ENCODE results near the gene BRD4. TPM values are rescaled to one million over a fixed set of nuclear protein-coding genes. Genes with fewer than 3 reads are reported as not detected.

The BRD4 gene
- total and polyA plus RNA-seq, 8 donors, result 16.9 to 53.3 (median 39.9) TPM

DNA sequence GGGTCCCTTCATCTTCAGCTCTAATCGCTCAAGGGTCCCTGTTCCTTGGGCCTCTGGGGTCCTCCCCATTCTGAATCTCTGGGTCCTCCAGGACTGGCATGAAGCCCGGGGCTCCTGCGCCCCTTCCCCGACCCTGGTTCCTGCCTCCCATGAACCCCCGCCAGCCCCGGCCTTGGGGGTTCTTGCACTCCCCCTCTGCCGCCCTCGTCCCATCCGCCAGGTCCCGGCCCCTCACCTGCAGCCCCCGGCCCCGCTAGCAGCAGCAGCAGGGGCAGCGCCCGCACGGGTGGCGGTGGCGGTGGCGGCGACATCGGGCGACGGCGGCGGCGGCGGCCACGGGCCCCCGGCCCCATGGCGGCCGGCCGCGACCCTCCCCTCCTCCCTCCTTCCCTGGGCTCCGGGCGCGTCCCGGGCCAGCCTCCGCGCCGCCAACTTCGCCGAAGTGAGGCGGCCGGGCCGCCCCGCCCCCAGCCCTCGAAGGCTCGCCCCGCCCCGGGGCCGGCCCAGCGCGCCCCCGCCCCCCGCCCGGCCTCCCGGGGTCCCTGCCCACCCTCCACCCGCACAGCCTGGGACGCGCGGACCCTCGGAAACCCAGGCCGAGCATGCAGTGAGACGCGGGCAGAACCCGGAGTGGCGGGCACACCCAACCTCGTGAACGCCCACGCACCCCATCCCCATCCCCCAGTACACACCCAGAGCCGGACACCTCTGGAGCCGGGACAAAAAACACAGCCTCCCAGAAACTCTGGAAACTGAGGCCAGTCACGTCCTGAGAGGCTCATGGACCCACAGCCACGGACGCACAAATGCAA lies 131.6 kb downstream of the BRD4 start, which contains the start of gene NOTCH3:
Gene NOTCH3 (minus strand): TSS at position 443 of the 812 bp plus-strand sequence. CDS start 90 bp downstream, at position 353.
- 3 to 7% methylated on average over 32 to 74 of the region's 74 CpGs for WGBS, 2 donors
- DNase-seq, result peak in 4 of 6 donors; percentile 27 to 80 (median 60)
- H3K36me3 ChIP-seq, result no peaks in the 10 kb centered on the region
- H3K4me3 ChIP-seq, result peak within 1 kb of the TSS; percentile 33 to 62 (median 54)
- intact Hi-C loops (cut with DNase I), result no loop called here
- ATAC-seq, result peak in 2 of 4 donors; percentile 33
- H3K27me3 ChIP-seq, result no peaks in the 10 kb centered on the region
- no peak for FAIRE-seq
- peak within 1 kb of the TSS; percentile 50 to 60 (median 54) for H3K27ac ChIP-seq
- TF ChIP-seq, protein P1, sequence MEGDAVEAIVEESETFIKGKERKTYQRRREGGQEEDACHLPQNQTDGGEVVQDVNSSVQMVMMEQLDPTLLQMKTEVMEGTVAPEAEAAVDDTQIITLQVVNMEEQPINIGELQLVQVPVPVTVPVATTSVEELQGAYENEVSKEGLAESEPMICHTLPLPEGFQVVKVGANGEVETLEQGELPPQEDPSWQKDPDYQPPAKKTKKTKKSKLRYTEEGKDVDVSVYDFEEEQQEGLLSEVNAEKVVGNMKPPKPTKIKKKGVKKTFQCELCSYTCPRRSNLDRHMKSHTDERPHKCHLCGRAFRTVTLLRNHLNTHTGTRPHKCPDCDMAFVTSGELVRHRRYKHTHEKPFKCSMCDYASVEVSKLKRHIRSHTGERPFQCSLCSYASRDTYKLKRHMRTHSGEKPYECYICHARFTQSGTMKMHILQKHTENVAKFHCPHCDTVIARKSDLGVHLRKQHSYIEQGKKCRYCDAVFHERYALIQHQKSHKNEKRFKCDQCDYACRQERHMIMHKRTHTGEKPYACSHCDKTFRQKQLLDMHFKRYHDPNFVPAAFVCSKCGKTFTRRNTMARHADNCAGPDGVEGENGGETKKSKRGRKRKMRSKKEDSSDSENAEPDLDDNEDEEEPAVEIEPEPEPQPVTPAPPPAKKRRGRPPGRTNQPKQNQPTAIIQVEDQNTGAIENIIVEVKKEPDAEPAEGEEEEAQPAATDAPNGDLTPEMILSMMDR (IDR thresholded peaks at IDR 0.05), result no peak
- no peaks in the 10 kb centered on the region for H3K9me3 ChIP-seq
- no peaks in the 10 kb centered on the region for H3K4me1 ChIP-seq

DNA sequence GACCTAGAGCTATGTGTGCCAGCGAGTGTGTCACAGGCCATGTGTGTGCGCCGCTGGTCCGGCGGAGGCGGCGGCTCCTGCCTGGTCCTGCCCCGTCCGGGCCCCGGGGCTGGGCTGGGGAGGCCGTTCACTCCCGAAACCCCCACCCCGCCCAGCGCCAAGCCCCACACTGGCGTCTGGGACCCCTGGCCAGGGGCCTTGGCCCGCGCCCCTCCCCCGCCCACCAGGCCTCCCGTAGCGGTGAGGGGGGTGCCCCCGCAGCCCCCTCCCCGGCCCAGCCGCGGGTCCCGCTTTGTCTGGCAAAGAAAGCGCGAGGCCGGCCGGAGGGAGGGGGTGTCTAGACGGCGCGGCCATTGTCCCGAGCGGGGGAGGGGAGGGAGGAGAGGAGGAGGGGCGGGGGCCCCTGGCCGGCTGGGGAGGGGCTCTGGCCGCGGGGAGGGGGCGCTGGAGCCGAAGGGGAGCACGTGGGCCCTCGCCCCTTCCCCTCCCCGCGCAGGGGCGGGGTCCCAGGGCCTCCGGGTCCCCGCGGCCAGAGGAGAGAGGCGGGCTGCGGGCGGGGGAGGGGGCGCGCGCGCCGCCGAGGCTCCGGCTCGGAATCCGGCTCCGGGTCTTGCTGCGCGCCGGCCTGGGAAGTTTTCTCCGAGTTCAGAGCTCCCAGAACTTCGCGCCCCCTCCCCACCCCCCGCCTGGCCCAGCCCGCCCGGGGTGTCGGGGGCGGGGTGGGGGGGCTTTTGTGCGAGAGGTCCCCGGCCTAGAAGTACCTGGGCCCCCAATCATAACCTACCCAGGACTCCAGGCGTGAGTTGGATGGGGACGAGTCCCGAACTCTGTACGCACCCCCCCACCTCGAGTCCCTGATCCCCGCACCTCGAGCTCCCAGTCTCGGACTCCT lies 132.4 kb downstream of the BRD4 start:
- no peaks in the 10 kb centered on the region for H3K36me3 ChIP-seq
- no peaks in the 10 kb centered on the region for H3K27me3 ChIP-seq
- TF ChIP-seq, protein P1 (IDR thresholded peaks at IDR 0.05), result no peak
- intact Hi-C loops (cut with DNase I), result no loop called here
- no peaks in the 10 kb centered on the region for H3K9me3 ChIP-seq
- H3K4me3 ChIP-seq, result peak overlapping the region; percentile 33 to 62 (median 54)
- DNase-seq (peak in 5 of 6 donors; percentile 52 to 76 (median 68)), ATAC-seq (peak in 3 of 4 donors; percentile 20 to 36 (median 26)), FAIRE-seq (no peak)
- no peaks in the 10 kb centered on the region for H3K4me1 ChIP-seq
- 3 to 7% methylated on average over 60 to 77 of the region's 82 CpGs for WGBS, 2 donors
- H3K27ac ChIP-seq, result peak overlapping the region; percentile 50 to 60 (median 54)

DNA sequence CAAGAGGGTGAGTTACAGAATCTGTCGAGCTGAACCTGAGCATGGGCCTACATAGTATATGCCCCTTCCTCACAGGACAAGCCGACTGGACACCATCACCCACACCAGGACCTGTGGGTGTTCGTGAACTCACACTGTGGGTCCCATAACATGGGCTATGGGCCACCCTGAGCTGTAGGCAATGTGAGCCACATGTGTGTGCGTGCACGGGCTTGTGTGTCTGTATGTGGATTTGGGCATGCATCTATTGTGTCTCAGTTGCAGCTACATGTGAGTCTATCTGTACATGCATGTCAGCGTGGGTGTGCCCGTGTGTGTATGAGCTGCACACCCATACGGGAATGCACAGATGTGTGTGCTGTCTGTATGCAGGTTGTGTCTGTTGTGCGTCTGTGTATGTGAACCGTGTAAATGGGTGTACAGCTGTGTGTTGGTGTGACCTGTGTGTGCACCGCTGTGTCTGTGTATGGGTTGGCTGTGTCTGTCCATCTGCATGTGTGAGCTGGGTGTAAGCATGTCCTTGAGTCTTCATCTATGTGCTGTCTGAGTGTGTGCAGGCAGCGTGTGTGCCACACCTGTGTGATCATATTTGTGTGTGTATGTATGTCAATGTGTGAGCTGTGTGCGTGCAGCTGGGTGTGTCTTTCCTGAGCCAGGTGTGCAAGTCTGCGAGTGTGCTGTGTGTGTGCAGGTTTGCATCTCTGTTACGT lies 133.2 kb downstream of the BRD4 start:
- FAIRE-seq (no peak), ATAC-seq (no peak), DNase-seq (no peak)
- 71 to 77% methylated on average over 15 of the region's 15 CpGs for WGBS, 2 donors
- H3K4me3 ChIP-seq, result peak overlapping the region in 3 of 4 donors; percentile 49 to 62 (median 58)
- TF ChIP-seq, protein P1 (IDR thresholded peaks at IDR 0.05), result no peak
- H3K27ac ChIP-seq, result peak overlapping the region in 3 of 4 donors; percentile 50 to 60 (median 58)
- no peaks in the 10 kb centered on the region for H3K36me3 ChIP-seq
- H3K4me1 ChIP-seq, result no peaks in the 10 kb centered on the region
- H3K9me3 ChIP-seq, result no peaks in the 10 kb centered on the region
- intact Hi-C loops (cut with DNase I), result no loop called here
- H3K27me3 ChIP-seq, result no peaks in the 10 kb centered on the region

DNA sequence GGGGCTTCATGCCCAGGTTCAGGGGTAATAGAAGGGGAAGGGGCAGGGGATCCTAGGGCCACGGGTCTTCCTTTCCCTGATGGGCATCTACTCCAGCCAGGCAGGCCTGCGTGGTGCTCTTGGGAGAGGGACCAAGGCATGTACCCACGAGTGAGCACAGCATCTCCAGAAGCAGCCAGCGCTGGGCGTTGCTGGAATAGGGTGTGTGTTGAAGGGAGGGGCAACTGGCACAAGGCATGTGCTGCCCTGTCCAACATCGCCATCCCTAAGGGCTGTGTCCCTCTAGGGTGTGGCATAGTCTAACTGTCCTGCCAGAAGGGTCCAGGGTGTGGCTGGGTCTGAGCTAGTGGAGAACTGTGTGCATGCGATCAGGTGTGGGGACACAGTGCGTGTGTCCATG lies 134.4 kb downstream of the BRD4 start:
- TF ChIP-seq, protein P1 (IDR thresholded peaks at IDR 0.05), result no peak
- intact Hi-C loops (cut with DNase I), result no loop called here
- Histone ChIP-seq H3K36me3 (no peaks in the 10 kb centered on the region), H3K4me1 (no peaks in the 10 kb centered on the region), H3K4me3 (no peak overlapping the region), H3K27me3 (no peaks in the 10 kb centered on the region), H3K27ac (peak overlapping the region in 1 of 4 donors; percentile 2), H3K9me3 (no peaks in the 10 kb centered on the region)
- DNase-seq (no peak), FAIRE-seq (no peak), ATAC-seq (no peak)
- WGBS, 2 donors, result 50 to 60% methylated on average over 8 of the region's 8 CpGs
